Left lung (tissue), 10 donors: Measurements from ENCODE around the gene COPRS. TPM values are rescaled to one million over a fixed set of nuclear protein-coding genes. Genes with fewer than 3 reads are reported as not detected.

ENCODE experiments used
- ATAC-seq: fragments of 200-7000 bp; cut with Tn5 transposase; one replicate; pipeline ENCODE4 v1.9.1; 2020; ENCODE audit warnings: moderate library complexity
- DNase-seq, 4 donors: peaks; one replicate each; pipeline ENCODE4 v3.0.0-alpha.2; 2013 to 2020
- H3K27ac ChIP-seq, 2 donors: fragments of 200-600 bp; sonication (generic) in 1 of 2; one replicate each; pipeline versions ENCODE4 v1.5.0 to v1.8.0; 2020 to 2021
- H3K27me3 ChIP-seq, 2 donors: fragments of 200-600 bp; sonication (generic) in 1 of 2; one replicate each; pipeline versions ENCODE4 v1.5.0 to v1.8.0; 2020 to 2021
- H3K36me3 ChIP-seq, 2 donors: fragments of 200-600 bp; sonication (generic) in 1 of 2; one replicate each; pipeline versions ENCODE4 v1.5.0 to v1.8.0; 2020 to 2021
- H3K4me1 ChIP-seq, 2 donors: fragments of 200-600 bp; one replicate each; pipeline ENCODE4 v1.8.0; 2021
- H3K4me3 ChIP-seq, 2 donors: fragments of 200-600 bp; sonication (generic) in 1 of 2; one replicate each; pipeline versions ENCODE4 v1.5.0 to v1.8.0; 2020 to 2021; ENCODE audit warnings: mild to moderate bottlenecking in 1 of 2
- H3K9me3 ChIP-seq, 2 donors: fragments of 200-600 bp; sonication (generic) in 1 of 2; one replicate each; pipeline versions ENCODE4 v1.5.0 to v1.8.0; 2020 to 2021
- CTCF ChIP-seq, 2 donors: fragments of 200-600 bp; sonication (generic) in 1 of 2; IDR thresholded peaks; one replicate each; pipeline versions ENCODE4 v1.5.0 to v1.8.0; 2021; ENCODE audit warnings: antibody characterized with exemption in 2 of 2
- intact Hi-C, 2 donors: fragments of 100-400 bp; cut with DNase I; formaldehyde crosslinking; loops; one replicate each; pipeline versions ENCODE4 v1.11.2 to v1.14.2; 2022
- polyA plus RNA-seq, 6 donors: library from polyadenylated mRNA; unstranded; fragments of 120-200 nt; gene quantifications; one replicate each; pipeline ENCODE4 v1.2.1, GENCODE V29; 2013; ENCODE audit not compliant: insufficient read length in 6 of 6
- total RNA-seq, 2 donors: library from RNA; stranded (reverse); fragmentation: NEBNext Ultra II Directional; extraction: Animal tissue kit (Norgen Biotek cat#: 25700); gene quantifications; one replicate each; pipeline ENCODE4 v1.2.1, GENCODE V29; 2021
- donor health status: DM: no; HTN: yes; CAD: no.
- donor health status: DM: no; HTN: no; CAD: no.

The COPRS gene
- total and polyA plus RNA-seq, 8 donors, result 32.8 to 44.0 (median 35.4) TPM

- peaks cover 10 to 11% of the 10 kb centered on the region in 2 donors for H3K4me1 ChIP-seq
Measured at GRCh38 chr17:31842195-31843069, 16.6 kb downstream of the COPRS start.

GRCh38 chr17:31841850-31842194 lies 17.2 kb downstream of the COPRS start:
- peaks cover 10 to 11% of the 10 kb centered on the region in 2 donors for H3K4me1 ChIP-seq
- DNase-seq (no peak), ATAC-seq (no peak)
- H3K27me3 ChIP-seq, result peaks cover 0 to 6% of the 10 kb centered on the region in 2 donors
- no peak overlapping the region for H3K4me3 ChIP-seq
- H3K9me3 ChIP-seq, result no peaks in the 10 kb centered on the region
- no peak overlapping the region for H3K27ac ChIP-seq
- H3K36me3 ChIP-seq, result no peaks in the 10 kb centered on the region
- TF ChIP-seq CTCF (IDR thresholded peaks at IDR 0.05), result no peak
- intact Hi-C loops, result loop anchor here (10.0 kb wide), 1 partner anchor 287 kb away; no protein-coding TSS in a partner anchor

More at GRCh38 chr17:31842195-31843069, 16.6 kb downstream of the COPRS start:
- Histone ChIP-seq H3K4me3 (no peak overlapping the region), H3K9me3 (no peaks in the 10 kb centered on the region), H3K27me3 (peaks cover 0 to 6% of the 10 kb centered on the region in 2 donors), H3K36me3 (no peaks in the 10 kb centered on the region), H3K27ac (no peak overlapping the region)
- TF ChIP-seq CTCF (IDR thresholded peaks at IDR 0.05), result peak; percentile 95
- intact Hi-C loops, result loop anchor here (10.0 kb wide), 1 partner anchor 288 kb away; no protein-coding TSS in a partner anchor
- peak; percentile 97 for ATAC-seq
- DNase-seq, result peak in 3 of 4 donors; percentile 60 to 87 (median 81)

GRCh38 chr17:31838636-31839225 lies 20.3 kb downstream of the COPRS start:
- H3K4me3 ChIP-seq, result no peak overlapping the region
- H3K27me3 ChIP-seq, result peaks cover 0 to 6% of the 10 kb centered on the region in 2 donors
- H3K27ac ChIP-seq, result no peak overlapping the region
- no peaks in the 10 kb centered on the region for H3K36me3 ChIP-seq
- peaks cover 10 to 11% of the 10 kb centered on the region in 2 donors for H3K4me1 ChIP-seq
- intact Hi-C loops, result no loop called here
- TF ChIP-seq CTCF (IDR thresholded peaks at IDR 0.05), result no peak
- no peaks in the 10 kb centered on the region for H3K9me3 ChIP-seq
- DNase-seq (no peak), ATAC-seq (no peak)

- H3K9me3 ChIP-seq, result no peaks in the 10 kb centered on the region
- no peaks in the 10 kb centered on the region for H3K36me3 ChIP-seq
- no peak for TF ChIP-seq CTCF (IDR thresholded peaks at IDR 0.05)
- no peak for ATAC-seq
- H3K4me3 ChIP-seq, result no peak overlapping the region
- no peak for DNase-seq
- H3K27ac ChIP-seq, result no peak overlapping the region
- intact Hi-C loops, result no loop called here
- H3K27me3 ChIP-seq, result peaks cover 0 to 6% of the 10 kb centered on the region in 2 donors
- no peaks in the 10 kb centered on the region for H3K4me1 ChIP-seq
Measured at GRCh38 chr17:31835984-31836383, 23.1 kb downstream of the COPRS start.

GRCh38 chr17:31834448-31834847 lies 24.6 kb downstream of the COPRS start:
- intact Hi-C loops, result no loop called here
- H3K27ac ChIP-seq, result no peak overlapping the region
- ATAC-seq, result no peak
- DNase-seq, result no peak
- no peak overlapping the region for H3K4me3 ChIP-seq
- TF ChIP-seq CTCF (IDR thresholded peaks at IDR 0.05), result no peak
- H3K36me3 ChIP-seq, result no peaks in the 10 kb centered on the region
- H3K4me1 ChIP-seq, result no peaks in the 10 kb centered on the region
- no peaks in the 10 kb centered on the region for H3K27me3 ChIP-seq
- H3K9me3 ChIP-seq, result no peaks in the 10 kb centered on the region
